BLaER1 (cell line): ENCODE data around the gene LUC7L.
"Not testable (repeated sequence)": the region's sequence is repeated elsewhere in the genome, so short reads cannot be mapped to it uniquely, and the experiment has no call there.

Experiments used
- H3K27ac ChIP-seq: shearing (Covaris generic); formaldehyde crosslinking; 2 replicates; pipeline ENCODE4 v1.8.1; 2022
- H3K27me3 ChIP-seq: shearing (Covaris generic); formaldehyde crosslinking; 2 replicates; pipeline ENCODE4 v1.8.1; 2022
- H3K36me3 ChIP-seq: shearing (Covaris generic); formaldehyde crosslinking; 2 replicates; pipeline ENCODE4 v1.8.1; 2022
- H3K4me1 ChIP-seq: shearing (Covaris generic); formaldehyde crosslinking; 2 replicates; pipeline ENCODE4 v1.8.1; 2022
- H3K4me2 ChIP-seq: shearing (Covaris generic); formaldehyde crosslinking; 2 replicates; pipeline ENCODE4 v1.8.1; 2022
- H3K4me3 ChIP-seq: shearing (Covaris generic); formaldehyde crosslinking; 2 replicates; pipeline ENCODE4 v1.8.1; 2022
- H3K9ac ChIP-seq: shearing (Covaris generic); formaldehyde crosslinking; 2 replicates; pipeline ENCODE4 v1.8.1; 2022
- H3K9me3 ChIP-seq: shearing (Covaris generic); formaldehyde crosslinking; 2 replicates; pipeline ENCODE4 v1.8.1; 2022
- H4K20me1 ChIP-seq: shearing (Covaris generic); formaldehyde crosslinking; 2 replicates; pipeline ENCODE4 v1.8.1; 2022
- Cebpa-rat ChIP-seq: shearing (Covaris generic); IDR thresholded peaks from 2 replicates; pipeline ENCODE4 v1.8.1; 2022

LUC7L gene

GRCh38 chr16:175011-175949 is 54.0 kb downstream of the LUC7L start:
- Histone ChIP-seq H3K4me1 (no peaks in the 10 kb centered on the region), H3K9ac (no peak overlapping the region), H3K27me3 (peaks cover 90% of the 10 kb centered on the region), H3K36me3 (no peaks in the 10 kb centered on the region), H3K4me3 (no peak overlapping the region), H3K27ac (no peak overlapping the region), H3K9me3 (no peaks in the 10 kb centered on the region), H4K20me1 (peaks cover 59% of the 10 kb centered on the region), H3K4me2 (no peak overlapping the region)
- TF ChIP-seq Cebpa-rat = no peak

- not testable (repeated sequence) for H3K27ac ChIP-seq, H3K4me3 ChIP-seq, H3K4me1 ChIP-seq, H3K4me2 ChIP-seq, H3K9ac ChIP-seq, H3K36me3 ChIP-seq, H3K9me3 ChIP-seq
- H3K27me3 ChIP-seq = peaks cover 90% of the 10 kb centered on the region
- H4K20me1 ChIP-seq = peaks cover 51% of the 10 kb centered on the region
These were observed 55.1 kb downstream of the LUC7L start for GRCh38 chr16:173928-174769.

GRCh38 chr16:173211-173854 is 55.9 kb downstream of the LUC7L start:
- not testable (repeated sequence) for H3K4me1 ChIP-seq, H3K9ac ChIP-seq, H3K4me2 ChIP-seq, H3K4me3 ChIP-seq, H3K9me3 ChIP-seq, H3K27ac ChIP-seq, H3K36me3 ChIP-seq
- peaks cover 52% of the 10 kb centered on the region for H4K20me1 ChIP-seq
- peaks cover 90% of the 10 kb centered on the region for H3K27me3 ChIP-seq

- Histone ChIP-seq H3K27me3 (peaks cover 90% of the 10 kb centered on the region), H4K20me1 (peaks cover 52% of the 10 kb centered on the region)
- H3K9me3 ChIP-seq, H3K4me2 ChIP-seq, H3K9ac ChIP-seq, H3K27ac ChIP-seq, H3K36me3 ChIP-seq, H3K4me1 ChIP-seq, H3K4me3 ChIP-seq: not testable (repeated sequence)
These were observed 56.8 kb downstream of the LUC7L start, which contains the start of gene HBA2 for GRCh38 chr16:172374-172941. TSS of gene HBA2 (plus strand) at chr16:172876. CDS start at chr16:172913, 37 bp downstream.

- Histone ChIP-seq H3K4me1 (peaks cover 4% of the 10 kb centered on the region), H4K20me1 (peaks cover 63% of the 10 kb centered on the region), H3K27me3 (peaks cover 92% of the 10 kb centered on the region), H3K9ac (no peak overlapping the region), H3K9me3 (no peaks in the 10 kb centered on the region), H3K4me2 (no peak overlapping the region), H3K4me3 (no peak overlapping the region), H3K27ac (no peak overlapping the region), H3K36me3 (no peaks in the 10 kb centered on the region)
- TF ChIP-seq Cebpa-rat = no peak
These were observed 58.5 kb downstream of the LUC7L start for GRCh38 chr16:170788-171187.

GRCh38 chr16:170088-170507 is 59.2 kb downstream of the LUC7L start:
- not testable (repeated sequence) for H3K4me2 ChIP-seq, H3K4me3 ChIP-seq, H3K9ac ChIP-seq, H3K9me3 ChIP-seq, H3K36me3 ChIP-seq, H3K27ac ChIP-seq
- H3K4me1 ChIP-seq = peaks cover 11% of the 10 kb centered on the region
- peaks cover 63% of the 10 kb centered on the region for H4K20me1 ChIP-seq
- H3K27me3 ChIP-seq = peaks cover 92% of the 10 kb centered on the region

GRCh38 chr16:169014-169413 is 60.2 kb downstream of the LUC7L start:
- Histone ChIP-seq H3K27ac (no peak overlapping the region), H3K27me3 (peaks cover 84% of the 10 kb centered on the region), H3K4me2 (no peak overlapping the region)

GRCh38 chr16:168424-168823 is 60.8 kb downstream of the LUC7L start:
- Histone ChIP-seq H3K27me3 (peaks cover 82% of the 10 kb centered on the region), H4K20me1 (peaks cover 51% of the 10 kb centered on the region), H3K4me3 (no peak overlapping the region), H3K9ac (no peak overlapping the region), H3K4me2 (no peak overlapping the region), H3K27ac (no peak overlapping the region), H3K4me1 (peaks cover 12% of the 10 kb centered on the region), H3K36me3 (no peaks in the 10 kb centered on the region), H3K9me3 (no peaks in the 10 kb centered on the region)
- no peak for TF ChIP-seq Cebpa-rat

More at GRCh38 chr16:169014-169413, 60.2 kb downstream of the LUC7L start:
- no peaks in the 10 kb centered on the region for H3K9me3 ChIP-seq
- peaks cover 52% of the 10 kb centered on the region for H4K20me1 ChIP-seq
- no peak overlapping the region for H3K4me3 ChIP-seq
- TF ChIP-seq Cebpa-rat = no peak
- H3K9ac ChIP-seq = no peak overlapping the region
- no peaks in the 10 kb centered on the region for H3K36me3 ChIP-seq
- peaks cover 12% of the 10 kb centered on the region for H3K4me1 ChIP-seq

- no peak overlapping the region for H3K9ac ChIP-seq
- no peaks in the 10 kb centered on the region for H3K9me3 ChIP-seq
- no peak overlapping the region for H3K4me3 ChIP-seq
- no peak overlapping the region for H3K4me2 ChIP-seq
- no peaks in the 10 kb centered on the region for H3K36me3 ChIP-seq
- peaks cover 53% of the 10 kb centered on the region for H4K20me1 ChIP-seq
- peaks cover 87% of the 10 kb centered on the region for H3K27me3 ChIP-seq
- no peak for TF ChIP-seq Cebpa-rat
- H3K4me1 ChIP-seq = peaks cover 12% of the 10 kb centered on the region
- H3K27ac ChIP-seq = no peak overlapping the region
These were observed 62.0 kb downstream of the LUC7L start for GRCh38 chr16:167122-167690.
